Measurements from ENCODE around the gene VSTM1. TPM values are rescaled to one million over a fixed set of nuclear protein-coding genes. Genes with fewer than 3 reads are reported as not detected.
A peak's percentile ranks its signal among the peaks of the same experiment; 100 is the strongest.
"Not testable (repeated sequence)": the region's sequence is repeated elsewhere in the genome, so short reads cannot be mapped to it uniquely, and the experiment has no call there.

The VSTM1 gene
- total RNA-seq, 1 donor from 2014 or later = not detected

GRCh38 chr19:54106716-54107115, 43.0 kb upstream of the VSTM1 start:
- DNase-seq (ENCODE audit: low spot score, unreplicated experiment) = no peak
- H3K4me3 Mint-ChIP-seq (ENCODE audit: low read depth) = no peak overlapping the region
- no peaks in the 10 kb centered on the region for H3K9me3 Mint-ChIP-seq (ENCODE audit: low read depth)
- peaks cover 3% of the 10 kb centered on the region for H3K4me1 Mint-ChIP-seq (ENCODE audit: low read depth)
- H3K27ac Mint-ChIP-seq = no peak overlapping the region
- no peaks in the 10 kb centered on the region for H3K27me3 Mint-ChIP-seq
- no peak for TF ChIP-seq CTCF (IDR thresholded peaks at IDR 0.05; ENCODE audit: unreplicated experiment)
- peaks cover 14% of the 10 kb centered on the region for H3K36me3 Mint-ChIP-seq (ENCODE audit: insufficient read depth)

- Mint-ChIP-seq H3K9me3 (ENCODE audit: low read depth) (no peaks in the 10 kb centered on the region), H3K4me1 (ENCODE audit: low read depth) (peaks cover 3% of the 10 kb centered on the region), H3K27me3 (no peaks in the 10 kb centered on the region), H3K27ac (no peak overlapping the region), H3K36me3 (ENCODE audit: insufficient read depth) (peaks cover 13% of the 10 kb centered on the region), H3K4me3 (ENCODE audit: low read depth) (peak overlapping the region; percentile 1)
- TF ChIP-seq CTCF (IDR thresholded peaks at IDR 0.05; ENCODE audit: unreplicated experiment) = no peak
- no peak for DNase-seq (ENCODE audit: low spot score, unreplicated experiment)
These were observed 42.1 kb upstream of the VSTM1 start for GRCh38 chr19:54105796-54106195.

- DNase-seq (ENCODE audit: low spot score, unreplicated experiment) = no peak
- Mint-ChIP-seq H3K4me1 (ENCODE audit: low read depth) (peaks cover 3% of the 10 kb centered on the region), H3K27me3 (no peaks in the 10 kb centered on the region), H3K9me3 (ENCODE audit: low read depth) (no peaks in the 10 kb centered on the region), H3K36me3 (ENCODE audit: insufficient read depth) (peaks cover 10% of the 10 kb centered on the region), H3K27ac (no peak overlapping the region), H3K4me3 (ENCODE audit: low read depth) (peak overlapping the region; percentile 48)
- TF ChIP-seq CTCF (IDR thresholded peaks at IDR 0.05; ENCODE audit: unreplicated experiment) = no peak
These were observed 41.5 kb upstream of the VSTM1 start for GRCh38 chr19:54104998-54105715.

- DNase-seq (ENCODE audit: low spot score, unreplicated experiment) = peak; percentile 92
- no peak for TF ChIP-seq CTCF (IDR thresholded peaks at IDR 0.05; ENCODE audit: unreplicated experiment)
- Mint-ChIP-seq H3K9me3 (ENCODE audit: low read depth) (no peaks in the 10 kb centered on the region), H3K4me1 (ENCODE audit: low read depth) (peaks cover 3% of the 10 kb centered on the region), H3K4me3 (ENCODE audit: low read depth) (peak within 1 kb of the TSS; percentile 97), H3K36me3 (ENCODE audit: insufficient read depth) (peaks cover 8% of the 10 kb centered on the region), H3K27ac (peak within 1 kb of the TSS; percentile 95), H3K27me3 (peaks cover 10% of the 10 kb centered on the region)
These were observed 38.9 kb upstream of the VSTM1 start, which contains the start of gene NDUFA3 for GRCh38 chr19:54102421-54103169. NDUFA3 (plus strand) TSS chr19:54102855; CDS start chr19:54102879, 24 bp downstream.

- H3K9me3 Mint-ChIP-seq (ENCODE audit: low read depth) = no peaks in the 10 kb centered on the region
- H3K4me1 Mint-ChIP-seq (ENCODE audit: low read depth) = peaks cover 3% of the 10 kb centered on the region
- H3K4me3 Mint-ChIP-seq (ENCODE audit: low read depth) = peak within 1 kb of the TSS; percentile 56
- no peak for TF ChIP-seq CTCF (IDR thresholded peaks at IDR 0.05; ENCODE audit: unreplicated experiment)
- DNase-seq (ENCODE audit: low spot score, unreplicated experiment) = no peak
- no peak within 1 kb of the TSS for H3K27ac Mint-ChIP-seq
- H3K36me3 Mint-ChIP-seq (ENCODE audit: insufficient read depth) = peaks cover 2% of the 10 kb centered on the region
- H3K27me3 Mint-ChIP-seq = peaks cover 22% of the 10 kb centered on the region
These were observed 36.9 kb upstream of the VSTM1 start, which contains the start of gene OSCAR for GRCh38 chr19:54100561-54100960. OSCAR (minus strand) TSS chr19:54100803; CDS start chr19:54100792, 11 bp downstream.

- not testable (repeated sequence) for DNase-seq (ENCODE audit: low spot score, unreplicated experiment); H3K4me3 Mint-ChIP-seq (ENCODE audit: low read depth); H3K27ac Mint-ChIP-seq; H3K36me3 Mint-ChIP-seq (ENCODE audit: insufficient read depth); H3K4me1 Mint-ChIP-seq (ENCODE audit: low read depth); H3K9me3 Mint-ChIP-seq (ENCODE audit: low read depth)
- peaks cover 25% of the 10 kb centered on the region for H3K27me3 Mint-ChIP-seq
These were observed 36.2 kb upstream of the VSTM1 start for GRCh38 chr19:54099903-54100255.
